T-helper 17 cell (primary cell): Measurements from ENCODE around the gene ZNF668. TPM values are rescaled to one million over a fixed set of nuclear protein-coding genes. Genes with fewer than 3 reads are reported as not detected.
"Not testable (repeated sequence)": the region's sequence is repeated elsewhere in the genome, so short reads cannot be mapped to it uniquely, and the experiment has no call there.

ENCODE experiments used
- ATAC-seq: fragments of 150-1000 bp; cut with Tn5 transposase; 2 replicates; pipeline ENCODE4 v1.10.0; 2021; ENCODE audit warnings: mild to moderate bottlenecking, moderate library complexity
- DNase-seq, 3 donors: peaks; one replicate each; pipeline versions ENCODE4 v3.0.0 to v3.0.0-alpha.2; 2020 to 2021
- H3K9me3 ChIP-seq: one replicate; pipeline ENCODE4 v1.7.0; 2013; ENCODE audit warnings: low read length, mild to moderate bottlenecking; ENCODE audit not compliant: control insufficient read depth, poor library complexity, severe bottlenecking
- H3K27ac Mint-ChIP-seq: one replicate; pipeline ENCODE4 v1.8.0; 2022; ENCODE audit warnings: mild to moderate bottlenecking, moderate library complexity, mixed read lengths
- H3K27me3 Mint-ChIP-seq: one replicate; pipeline ENCODE4 v1.8.0; 2022; ENCODE audit warnings: mixed read lengths
- H3K36me3 Mint-ChIP-seq: one replicate; pipeline ENCODE4 v1.8.0; 2022; ENCODE audit warnings: low read depth, mixed read lengths
- H3K4me1 Mint-ChIP-seq: one replicate; pipeline ENCODE4 v1.8.0; 2022; ENCODE audit warnings: mild to moderate bottlenecking, mixed read lengths
- H3K4me3 Mint-ChIP-seq: one replicate; pipeline ENCODE4 v1.8.0; 2022; ENCODE audit warnings: mild to moderate bottlenecking, moderate library complexity, mixed read lengths
- total RNA-seq, 4 donors: library from RNA in 2 of 4; stranded (reverse) in 2 of 4; gene quantifications; one replicate each; pipeline ENCODE4 v1.2.3 and lab custom pipeline; 2022 to 2026

The ZNF668 gene
- total RNA-seq, 2 donors from 2014 or later = 9.6 to 12.1 TPM

GRCh38 chr16:31017756-31018155, 56.3 kb downstream of the ZNF668 start:
- DNase-seq, ATAC-seq, H3K36me3 Mint-ChIP-seq, H3K4me1 Mint-ChIP-seq, H3K9me3 ChIP-seq, H3K27ac Mint-ChIP-seq, H3K4me3 Mint-ChIP-seq: not testable (repeated sequence)
- peaks cover 18% of the 10 kb centered on the region for H3K27me3 Mint-ChIP-seq

- Mint-ChIP-seq H3K4me1 (peaks cover 11% of the 10 kb centered on the region), H3K27me3 (peaks cover 33% of the 10 kb centered on the region), H3K27ac (no peak overlapping the region), H3K4me3 (no peak overlapping the region), H3K36me3 (peaks cover 4% of the 10 kb centered on the region)
- H3K9me3 ChIP-seq = no peaks in the 10 kb centered on the region
- DNase-seq (no peak), ATAC-seq (no peak)
Observed at GRCh38 chr16:31016018-31016417, 58.0 kb downstream of the ZNF668 start.

GRCh38 chr16:31013292-31013691, 60.7 kb downstream of the ZNF668 start:
- H3K4me1 Mint-ChIP-seq = peaks cover 16% of the 10 kb centered on the region
- not testable (repeated sequence) for H3K4me3 Mint-ChIP-seq, H3K36me3 Mint-ChIP-seq, ATAC-seq, DNase-seq, H3K9me3 ChIP-seq
- peaks cover 42% of the 10 kb centered on the region for H3K27me3 Mint-ChIP-seq
- H3K27ac Mint-ChIP-seq = peak overlapping the region; percentile 62

GRCh38 chr16:31011815-31012214, 62.2 kb downstream of the ZNF668 start:
- not testable (repeated sequence) for H3K9me3 ChIP-seq, DNase-seq, H3K36me3 Mint-ChIP-seq, ATAC-seq
- Mint-ChIP-seq H3K4me3 (peak overlapping the region; percentile 80), H3K4me1 (peaks cover 16% of the 10 kb centered on the region), H3K27me3 (peaks cover 42% of the 10 kb centered on the region), H3K27ac (peak overlapping the region; percentile 32)

Other genes starting within 250 kb of the ZNF668 start
- gene BCL7C, start 180.2 kb downstream of the ZNF668 start, total RNA-seq = 10 to 100 TPM; 22.5 to 22.8 TPM
- gene CTF1, start 177.6 kb downstream of the ZNF668 start, total RNA-seq = under 1 TPM in 1 of 2 donors, not detected in 1; 0.26 TPM
- gene FBXL19, start 150.7 kb downstream of the ZNF668 start, total RNA-seq = 10 to 100 TPM; 12.6 to 13.2 TPM
- 1 to 10 TPM; 6.4 to 7.5 TPM for gene ORAI3, start 125.2 kb downstream of the ZNF668 start, total RNA-seq
- gene SETD1A, start 116.5 kb downstream of the ZNF668 start, total RNA-seq = 10 to 100 TPM; 31.3 to 45.5 TPM
- under 1 TPM; 0.21 to 0.60 TPM for gene HSD3B7, start 89.0 kb downstream of the ZNF668 start, total RNA-seq
- under 1 TPM; 0.27 to 0.47 TPM for gene STX1B, start 63.6 kb downstream of the ZNF668 start, total RNA-seq
- gene STX4, start 40.7 kb downstream of the ZNF668 start, total RNA-seq = 10 to 100 TPM; 72.0 to 72.1 TPM
- gene ZNF646, start 182 bp upstream of the ZNF668 start, total RNA-seq = 10 to 100 TPM; 17.0 to 21.7 TPM
- gene PRSS53, start 14.7 kb upstream of the ZNF668 start, total RNA-seq = 1 to 10 TPM; 3.2 to 4.4 TPM
- gene VKORC1, start 20.6 kb upstream of the ZNF668 start, total RNA-seq = 10 to 100 TPM; 30.6 to 31.7 TPM
- gene BCKDK, start 34.1 kb upstream of the ZNF668 start, total RNA-seq = 1 to 10 TPM; 8.5 to 9.9 TPM
- 10 to 100 TPM; 86.7 to 97.6 TPM for gene KAT8, start 43.4 kb upstream of the ZNF668 start, total RNA-seq
- gene PRSS8, start 61.5 kb upstream of the ZNF668 start, total RNA-seq = not detected
- gene PRSS36, start 75.8 kb upstream of the ZNF668 start, total RNA-seq = under 1 TPM; 0.10 to 0.47 TPM
- 100 to 1,000 TPM; 910 to 947 TPM for gene FUS, start 105.9 kb upstream of the ZNF668 start, total RNA-seq
- 10 to 100 TPM; 17.9 to 22.1 TPM for gene PYCARD, start 128.5 kb upstream of the ZNF668 start, total RNA-seq
- under 1 TPM; 0.08 to 0.17 TPM for gene TRIM72, start 139.9 kb upstream of the ZNF668 start, total RNA-seq
- not detected for gene PYDC1, start 142.9 kb upstream of the ZNF668 start, total RNA-seq
- gene ITGAM, start 185.7 kb upstream of the ZNF668 start, total RNA-seq = 10 to 100 TPM in 1 of 2 donors, 1 to 10 TPM in 1; 7.3 to 12.5 TPM